Measurements from ENCODE around the gene FOXC2.

FOXC2 gene

GRCh38 chr16:86547286-86547685 lies 19.3 kb upstream of the FOXC2 start:
- no peak for DNase-seq (ENCODE audit: low read depth)
- no peak overlapping the region for H3K4me3 ChIP-seq (ENCODE audit: low read length)
- TF ChIP-seq, protein P1, sequence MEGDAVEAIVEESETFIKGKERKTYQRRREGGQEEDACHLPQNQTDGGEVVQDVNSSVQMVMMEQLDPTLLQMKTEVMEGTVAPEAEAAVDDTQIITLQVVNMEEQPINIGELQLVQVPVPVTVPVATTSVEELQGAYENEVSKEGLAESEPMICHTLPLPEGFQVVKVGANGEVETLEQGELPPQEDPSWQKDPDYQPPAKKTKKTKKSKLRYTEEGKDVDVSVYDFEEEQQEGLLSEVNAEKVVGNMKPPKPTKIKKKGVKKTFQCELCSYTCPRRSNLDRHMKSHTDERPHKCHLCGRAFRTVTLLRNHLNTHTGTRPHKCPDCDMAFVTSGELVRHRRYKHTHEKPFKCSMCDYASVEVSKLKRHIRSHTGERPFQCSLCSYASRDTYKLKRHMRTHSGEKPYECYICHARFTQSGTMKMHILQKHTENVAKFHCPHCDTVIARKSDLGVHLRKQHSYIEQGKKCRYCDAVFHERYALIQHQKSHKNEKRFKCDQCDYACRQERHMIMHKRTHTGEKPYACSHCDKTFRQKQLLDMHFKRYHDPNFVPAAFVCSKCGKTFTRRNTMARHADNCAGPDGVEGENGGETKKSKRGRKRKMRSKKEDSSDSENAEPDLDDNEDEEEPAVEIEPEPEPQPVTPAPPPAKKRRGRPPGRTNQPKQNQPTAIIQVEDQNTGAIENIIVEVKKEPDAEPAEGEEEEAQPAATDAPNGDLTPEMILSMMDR (conservative IDR thresholded peaks at IDR 0.05; ENCODE audit: low read depth, low read length): no peak

- H3K4me3 ChIP-seq (ENCODE audit: low read length): no peak overlapping the region
- TF ChIP-seq, protein P1 (conservative IDR thresholded peaks at IDR 0.05; ENCODE audit: low read depth, low read length): no peak
- DNase-seq (ENCODE audit: low read depth): no peak
These were observed 17.3 kb upstream of the FOXC2 start for GRCh38 chr16:86549076-86549892.

- TF ChIP-seq, protein P1 (conservative IDR thresholded peaks at IDR 0.05; ENCODE audit: low read depth, low read length): no peak
- DNase-seq (ENCODE audit: low read depth): no peak
- no peak overlapping the region for H3K4me3 ChIP-seq (ENCODE audit: low read length)
These were observed 16.8 kb upstream of the FOXC2 start for GRCh38 chr16:86549893-86550190.

GRCh38 chr16:86550281-86550680 lies 16.3 kb upstream of the FOXC2 start:
- TF ChIP-seq, protein P1 (conservative IDR thresholded peaks at IDR 0.05; ENCODE audit: low read depth, low read length): no peak
- H3K4me3 ChIP-seq (ENCODE audit: low read length): no peak overlapping the region
- no peak for DNase-seq (ENCODE audit: low read depth)

GRCh38 chr16:86553356-86553755 lies 13.3 kb upstream of the FOXC2 start:
- H3K4me3 ChIP-seq (ENCODE audit: low read length): no peak overlapping the region
- DNase-seq (ENCODE audit: low read depth): no peak
- TF ChIP-seq, protein P1 (conservative IDR thresholded peaks at IDR 0.05; ENCODE audit: low read depth, low read length): no peak

DNA sequence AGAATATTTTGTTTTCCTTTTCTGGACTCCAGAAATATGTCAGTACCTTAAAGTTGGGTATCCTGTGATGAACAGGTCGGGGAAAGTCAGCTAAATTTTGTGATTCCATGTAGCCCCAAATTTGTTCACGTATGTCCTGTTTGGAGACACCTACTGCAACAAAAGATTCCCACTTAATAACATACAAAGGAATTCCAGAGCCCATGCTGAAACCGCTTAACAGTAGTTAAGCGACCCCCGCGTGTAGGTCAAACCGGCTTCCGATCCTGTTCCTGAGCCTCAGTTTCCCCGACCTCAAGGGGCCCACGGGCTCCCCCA lies 12.1 kb upstream of the FOXC2 start:
- peak overlapping the region; percentile 89 for H3K4me3 ChIP-seq (ENCODE audit: low read length)
- TF ChIP-seq, protein P1 (conservative IDR thresholded peaks at IDR 0.05; ENCODE audit: low read depth, low read length): no peak
- no peak for DNase-seq (ENCODE audit: low read depth)

DNA sequence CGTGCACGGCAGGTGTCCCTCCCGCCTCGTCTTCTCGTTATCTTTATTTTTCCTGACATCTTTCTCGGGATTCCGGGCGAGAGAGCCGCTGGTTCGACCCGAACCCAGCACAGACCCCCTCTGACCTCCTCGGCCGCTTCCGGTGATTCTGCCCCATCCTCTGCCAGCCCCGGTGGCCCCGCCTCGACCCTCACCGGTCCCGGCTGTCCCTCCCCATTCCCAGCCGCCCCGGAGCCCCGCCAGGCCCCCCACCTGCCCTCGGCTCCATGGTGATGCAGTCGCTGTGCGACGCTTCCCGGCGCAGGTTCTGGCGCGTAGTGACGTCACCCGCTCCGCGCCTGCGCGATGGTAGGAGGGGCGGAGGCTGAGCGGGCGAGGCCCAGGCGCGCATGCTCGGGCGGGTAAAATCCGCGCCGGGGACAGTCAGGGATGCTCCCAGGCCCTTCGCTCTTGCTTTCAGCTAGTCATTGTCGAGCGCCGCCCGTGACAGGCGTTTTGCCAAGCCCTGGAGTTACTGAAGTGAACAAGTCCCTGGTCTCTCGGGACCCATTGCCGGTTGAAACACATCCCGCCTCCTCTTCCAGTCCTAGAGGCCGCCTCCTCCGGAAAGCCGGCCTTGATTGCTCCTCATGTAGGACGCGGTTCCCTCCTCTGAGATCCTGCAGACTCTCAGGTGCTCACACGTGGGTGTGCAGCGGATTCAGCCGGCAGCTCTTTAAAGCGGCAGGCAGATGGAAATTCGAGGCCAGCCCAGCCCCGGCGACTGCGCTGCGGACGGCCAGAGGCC lies 11.5 kb upstream of the FOXC2 start, which contains the start of gene MTHFSD:
TSS of gene MTHFSD (minus strand) at position 319 of the 787 bp plus-strand sequence. CDS start at position 268, 51 bp downstream.
- TF ChIP-seq, protein P1 (conservative IDR thresholded peaks at IDR 0.05; ENCODE audit: low read depth, low read length): no peak
- peak; percentile 71 for DNase-seq (ENCODE audit: low read depth)

More for the DNA sequence above, 11.5 kb upstream of the FOXC2 start, which contains the start of gene MTHFSD:
- H3K4me3 ChIP-seq (ENCODE audit: low read length): peak within 1 kb of the TSS; percentile 89
